HepG2 (cell line): Measurements from ENCODE around the gene NACC2. TPM values are rescaled to one million over a fixed set of nuclear protein-coding genes. Genes with fewer than 3 reads are reported as not detected.
A peak's percentile ranks its signal among the peaks of the same experiment; 100 is the strongest.

Experiments
- HOXA9 ChIP-seq: sonication (generic); formaldehyde crosslinking; IDR thresholded peaks from 2 replicates; pipeline ENCODE4 v1.8.1; 2022; ENCODE audit warnings: missing genetic modification reagents, mild to moderate bottlenecking, moderate library complexity, borderline replicate concordance
- HOXD1 ChIP-seq: sonication (generic); formaldehyde crosslinking; IDR thresholded peaks from 2 replicates; pipeline ENCODE4 v1.5.0; 2020; ENCODE audit warnings: missing genetic modification reagents
- KDM5B ChIP-seq: sonication (generic); formaldehyde crosslinking; IDR thresholded peaks from 2 replicates; pipeline ENCODE4 v1.4.0; 2020; ENCODE audit warnings: missing genetic modification reagents, mild to moderate bottlenecking, borderline replicate concordance
- MED1 ChIP-seq: sonication (generic); formaldehyde crosslinking; IDR thresholded peaks from 2 replicates; pipeline ENCODE4 v1.4.0; 2020; ENCODE audit warnings: missing genetic modification reagents
- POLR2A ChIP-seq, 2 experiments: IDR thresholded peaks; 2 replicates each; pipeline ENCODE4 v1.6.1; 2011; ENCODE audit warnings: low read depth in 2 of 2, low read length in 2 of 2, mild to moderate bottlenecking in 1 of 2, moderate library complexity in 1 of 2; ENCODE audit not compliant: insufficient read depth in 1 of 2
- RBFOX2 ChIP-seq: fragments of 200-400 bp; formaldehyde crosslinking; IDR thresholded peaks from 2 replicates; pipeline ENCODE4 v1.6.1; 2017; ENCODE audit warnings: low read depth, mild to moderate bottlenecking, low read length
- TAF1 ChIP-seq: sonication (generic); formaldehyde crosslinking; IDR thresholded peaks from 2 replicates; pipeline ENCODE4 v1.4.0; 2020; ENCODE audit warnings: missing genetic modification reagents
- TFAP4 ChIP-seq: sonication (generic); IDR thresholded peaks from 2 replicates; pipeline ENCODE4 v1.6.1; 2016; ENCODE audit warnings: low read depth, borderline replicate concordance
- TFE3 ChIP-seq: IDR thresholded peaks from 2 replicates; pipeline ENCODE4 v1.6.1; 2016
- UBTF ChIP-seq: sonication (generic); formaldehyde crosslinking; IDR thresholded peaks from 2 replicates; pipeline ENCODE4 v1.4.0; 2020; ENCODE audit warnings: mild to moderate bottlenecking, missing genetic modification reagents
- ZC3H13 ChIP-seq: sonication (generic); formaldehyde crosslinking; IDR thresholded peaks from 2 replicates; pipeline ENCODE4 v1.8.1; 2023; ENCODE audit warnings: mild to moderate bottlenecking, missing genetic modification reagents, moderate library complexity
- ZFY ChIP-seq: sonication (generic); formaldehyde crosslinking; IDR thresholded peaks from 2 replicates; pipeline ENCODE4 v1.4.0; 2020; ENCODE audit warnings: missing genetic modification reagents
- ZGPAT ChIP-seq: IDR thresholded peaks from 2 replicates; pipeline ENCODE4 v1.6.1; 2016; ENCODE audit warnings: mild to moderate bottlenecking
- ZHX1 ChIP-seq: sonication (generic); formaldehyde crosslinking; IDR thresholded peaks from 2 replicates; pipeline ENCODE4 v1.8.1; 2022; ENCODE audit warnings: low read depth, mild to moderate bottlenecking, missing genetic modification reagents
- ZMYM3 ChIP-seq: sonication (generic); formaldehyde crosslinking; IDR thresholded peaks from 2 replicates; pipeline ENCODE4 v1.5.1; 2020; ENCODE audit warnings: mild to moderate bottlenecking, missing genetic modification reagents
- ZNF350 ChIP-seq: sonication (generic); formaldehyde crosslinking; IDR thresholded peaks from 2 replicates; pipeline ENCODE4 v1.4.0; 2020; ENCODE audit warnings: mild to moderate bottlenecking, low read depth, missing genetic modification reagents, borderline replicate concordance
- ZNF414 ChIP-seq: sonication (generic); formaldehyde crosslinking; IDR thresholded peaks from 2 replicates; pipeline ENCODE4 v1.5.0; 2020; ENCODE audit warnings: missing genetic modification reagents
- polyA plus RNA-seq, 8 experiments: library from polyadenylated mRNA; depleted of rRNA in 3 of 8; stranded (reverse) in 7 of 8; unstranded in 1 of 8; fragments of >200 nt; fragmentation: Illumina TruSeq in 4 of 8; extraction: Trizol in 4 of 8; gene quantifications; 2 replicates each; pipeline versions ENCODE4 v1.2.1 to v1.2.3, GENCODE V29; 2011 to 2016; ENCODE audit warnings: low read depth in 4 of 8, missing spikeins in 1 of 8, mixed read lengths in 1 of 8; ENCODE audit not compliant: insufficient read depth in 1 of 8
- total RNA-seq, 5 experiments: library from RNA; depleted of rRNA; stranded (reverse); fragments of >200 nt; fragmentation: Illumina TruSeq; extraction: Trizol; gene quantifications; 2 replicates each; pipeline ENCODE4 v1.2.3, GENCODE V29; 2016; ENCODE audit warnings: low read depth in 1 of 5

The NACC2 gene
- total and polyA plus RNA-seq, 2 of the 13 experiments (the other 11 are each of a cell fraction or from before 2014, with no cell fraction given): 5.9 to 12.3 TPM

- 0 out of 2 replicates have a peak, but pooled peaks have one; percentile 34 for TF ChIP-seq ZGPAT
- peak; percentile 9; the same call in 1 of the 2 replicates for TF ChIP-seq HOXD1 (CRISPR knock-in tag)
- peak; percentile 32; the same call in 1 of the 2 replicates for TF ChIP-seq ZNF350 (CRISPR knock-in tag)
- TF ChIP-seq UBTF: peak; percentile 54
- TF ChIP-seq MED1 (CRISPR knock-in tag): peak; percentile 45
- peak in 1 of 2 experiments; percentile 62; a peak in 2 of 4 replicates for TF ChIP-seq POLR2A (IDR thresholded peaks at IDR 0.05; ENCODE audit: insufficient read depth in 1 of 2, low read depth in 2 of 2, low read length in 2 of 2)
- TF ChIP-seq RBFOX2: peak; percentile 10; the same call in 1 of the 2 replicates
- TF ChIP-seq TFAP4: 0 out of 2 replicates have a peak, but pooled peaks have one; percentile 4
- no peak for TF ChIP-seq ZMYM3 (CRISPR knock-in tag)
- TF ChIP-seq ZHX1 (CRISPR knock-in tag): peak; percentile 20; the same call in 1 of the 2 replicates
- TF ChIP-seq KDM5B (CRISPR knock-in tag): 0 out of 2 replicates have a peak, but pooled peaks have one; percentile 10
- peak; percentile 73; the same call in 1 of the 2 replicates for TF ChIP-seq ZFY
- TF ChIP-seq TFE3 (CRISPR knock-in tag): 0 out of 2 replicates have a peak, but pooled peaks have one; percentile 21
- TF ChIP-seq ZC3H13 (CRISPR knock-in tag): peak; percentile 62; the same call in 1 of the 2 replicates
- TF ChIP-seq TAF1 (CRISPR knock-in tag): peak; percentile 56; the same call in 1 of the 2 replicates
- 0 out of 2 replicates have a peak, but pooled peaks have one; percentile 71 for TF ChIP-seq ZNF414 (CRISPR knock-in tag)
- TF ChIP-seq HOXA9 (CRISPR knock-in tag): no peak
Measured at GRCh38 chr9:136117291-136117915, 22.3 kb upstream of the NACC2 start (continued).
